Bone marrow (tissue), 2 donors: ENCODE data around the gene MINK1.

Experiments used
- DNase-seq, 2 donors: peaks; one replicate each; lab custom pipeline; 2025; lab: John Stamatoyannopoulos, UW

The MINK1 gene

GRCh38 chr17:4872786-4873185 is 39.6 kb downstream of the MINK1 start:
- DNase-seq, result peak in 1 of 2 donors; percentile 16

GRCh38 chr17:4877089-4877488 is 43.9 kb downstream of the MINK1 start:
- DNase-seq, result no peak

- DNase-seq, result no peak
Observed at GRCh38 chr17:4879601-4880000, 46.5 kb downstream of the MINK1 start.

GRCh38 chr17:4880857-4881256 is 47.7 kb downstream of the MINK1 start:
- DNase-seq, result no peak

GRCh38 chr17:4881761-4882555 is 48.8 kb downstream of the MINK1 start:
- peak; percentile 16 to 18 for DNase-seq

GRCh38 chr17:4884489-4884888 is 51.3 kb downstream of the MINK1 start:
- no peak for DNase-seq

GRCh38 chr17:4886830-4887229 is 53.7 kb downstream of the MINK1 start:
- no peak for DNase-seq

- DNase-seq, result no peak
Observed at GRCh38 chr17:4887581-4887980, 54.4 kb downstream of the MINK1 start.

- DNase-seq, result no peak
Observed at GRCh38 chr17:4891411-4892410, 58.6 kb downstream of the MINK1 start.

- no peak for DNase-seq
Observed at GRCh38 chr17:4892499-4893221, 59.5 kb downstream of the MINK1 start.

- DNase-seq, result no peak
Observed at GRCh38 chr17:4893272-4893671, 60.1 kb downstream of the MINK1 start.

GRCh38 chr17:4893721-4894560 is 60.8 kb downstream of the MINK1 start:
- DNase-seq, result no peak

GRCh38 chr17:4895121-4895520 is 62.0 kb downstream of the MINK1 start:
- DNase-seq, result no peak

GRCh38 chr17:4895657-4896331 is 62.7 kb downstream of the MINK1 start:
- DNase-seq, result no peak

- DNase-seq, result no peak
Observed at GRCh38 chr17:4896332-4897197, 63.4 kb downstream of the MINK1 start.

- DNase-seq, result no peak
Observed at GRCh38 chr17:4897198-4897687, 64.1 kb downstream of the MINK1 start.

GRCh38 chr17:4897785-4898184 is 64.6 kb downstream of the MINK1 start:
- DNase-seq, result no peak

- no peak for DNase-seq
Observed at GRCh38 chr17:4898351-4898750, 65.2 kb downstream of the MINK1 start.

GRCh38 chr17:4898927-4899326 is 65.8 kb downstream of the MINK1 start:
- no peak for DNase-seq
